Left cardiac atrium (tissue), 4 donors: ENCODE measurements around the gene NKX2-1. TPM values are rescaled to one million over a fixed set of nuclear protein-coding genes. Genes with fewer than 3 reads are reported as not detected.

Source experiments
- ATAC-seq, 2 donors: fragments of 200-7000 bp; cut with Tn5 transposase; one replicate each; pipeline ENCODE4 v1.9.1; 2020; ENCODE audit warnings: mild to moderate bottlenecking in 2 of 2, moderate library complexity in 2 of 2
- DNase-seq: peaks from one replicate; pipeline ENCODE4 v3.0.0-alpha.2; 2020
- intact Hi-C, 2 donors: fragments of 100-400 bp; cut with DNase I; formaldehyde crosslinking; loops; one replicate each; pipeline versions ENCODE4 v1.14.1 to v1.15.1; 2022 to 2023
- total RNA-seq, 2 donors: library from RNA; stranded (reverse); fragmentation: NEBNext Ultra II Directional; extraction: Animal tissue kit (Norgen Biotek cat#: 25700); gene quantifications; one replicate each; pipeline ENCODE4 v1.2.1, GENCODE V29; 2021
- donor health status: DM: no; HTN: yes; CAD: no.
- donor health status: DM: no; HTN: yes; CAD: no; lungs with severe emphysema.
- donor health status: DM: yes; HTN: yes; CAD: no.
- donor health status: Dilated cardiomyopathy.

NKX2-1 gene
- total RNA-seq, 2 donors from 2014 or later: not detected

DNA sequence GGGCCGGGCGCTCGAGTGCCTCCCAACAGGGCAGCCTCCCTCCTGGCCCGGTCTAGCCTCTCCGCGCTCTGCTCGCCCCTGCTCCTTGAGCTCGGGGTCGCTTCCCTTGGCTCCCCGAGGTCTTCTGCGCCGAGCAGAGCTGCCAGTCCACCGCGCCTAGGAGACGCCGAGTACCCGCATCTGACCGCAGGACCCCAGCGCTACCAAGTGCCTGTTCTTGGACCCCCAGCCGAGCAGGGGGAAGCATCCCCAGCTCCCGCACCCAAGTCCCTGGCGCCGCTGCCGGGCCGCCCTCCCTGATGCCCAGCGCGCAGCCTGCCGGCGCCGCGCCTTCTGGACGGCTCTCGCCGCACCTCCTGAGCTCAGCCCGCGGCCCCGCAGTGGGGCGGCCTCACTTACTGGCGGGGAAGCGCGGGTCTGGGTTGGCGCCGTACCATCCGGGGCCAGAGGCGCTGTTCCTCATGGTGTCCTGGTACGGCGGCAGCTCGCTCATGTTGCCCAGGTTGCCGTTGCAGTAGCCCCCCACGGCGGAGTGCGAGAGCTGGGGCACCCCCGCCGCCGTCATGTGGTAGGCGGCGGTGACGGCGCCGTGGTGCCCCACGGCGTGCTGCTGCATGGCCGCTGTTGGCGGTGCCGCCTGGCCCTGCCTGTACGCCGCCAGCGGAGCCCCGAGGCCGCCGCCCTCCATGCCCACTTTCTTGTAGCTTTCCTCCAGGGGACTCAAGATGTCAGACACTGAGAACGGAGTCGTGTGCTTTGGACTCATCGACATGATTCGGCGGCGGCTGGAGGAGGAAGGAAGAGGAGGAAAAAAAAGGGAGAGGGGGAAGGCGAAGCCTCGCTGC, 1.2 kb downstream of the NKX2-1 start:
- intact Hi-C loops: no loop called here
- peak in 1 of 2 donors; percentile 28 for ATAC-seq

DNA sequence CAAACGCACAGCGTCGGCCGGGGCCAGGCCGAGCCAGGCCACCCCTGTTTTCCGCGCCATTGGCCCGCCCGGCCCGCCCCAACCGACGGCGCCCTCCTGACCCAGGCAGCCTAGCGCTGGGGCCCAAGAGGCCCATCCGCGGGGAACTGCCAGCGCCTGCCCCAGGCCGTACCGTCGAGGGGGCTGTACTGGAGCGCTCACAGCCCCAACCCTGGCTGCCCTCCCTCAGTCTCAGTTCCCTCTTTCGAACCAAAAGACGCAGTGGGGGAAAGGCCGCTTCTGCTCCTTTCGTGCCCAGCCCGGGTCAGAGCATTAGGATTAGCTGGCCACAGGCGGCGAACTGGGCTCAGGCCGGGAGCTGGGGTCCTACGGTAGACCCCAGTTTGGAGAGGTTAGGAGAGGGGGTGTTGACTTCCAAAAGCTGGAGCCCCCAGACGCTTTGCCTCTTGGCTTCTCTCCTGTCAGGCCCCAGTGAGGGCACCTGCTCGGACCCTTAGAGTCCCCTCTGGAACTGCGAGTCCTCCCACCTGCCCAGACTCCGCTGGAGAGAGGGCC, 1.9 kb downstream of the NKX2-1 start:
- ATAC-seq (no peak), DNase-seq (no peak)
- intact Hi-C loops: no loop called here

More for the DNA sequence above, 1.2 kb downstream of the NKX2-1 start:
- DNase-seq: no peak

DNA sequence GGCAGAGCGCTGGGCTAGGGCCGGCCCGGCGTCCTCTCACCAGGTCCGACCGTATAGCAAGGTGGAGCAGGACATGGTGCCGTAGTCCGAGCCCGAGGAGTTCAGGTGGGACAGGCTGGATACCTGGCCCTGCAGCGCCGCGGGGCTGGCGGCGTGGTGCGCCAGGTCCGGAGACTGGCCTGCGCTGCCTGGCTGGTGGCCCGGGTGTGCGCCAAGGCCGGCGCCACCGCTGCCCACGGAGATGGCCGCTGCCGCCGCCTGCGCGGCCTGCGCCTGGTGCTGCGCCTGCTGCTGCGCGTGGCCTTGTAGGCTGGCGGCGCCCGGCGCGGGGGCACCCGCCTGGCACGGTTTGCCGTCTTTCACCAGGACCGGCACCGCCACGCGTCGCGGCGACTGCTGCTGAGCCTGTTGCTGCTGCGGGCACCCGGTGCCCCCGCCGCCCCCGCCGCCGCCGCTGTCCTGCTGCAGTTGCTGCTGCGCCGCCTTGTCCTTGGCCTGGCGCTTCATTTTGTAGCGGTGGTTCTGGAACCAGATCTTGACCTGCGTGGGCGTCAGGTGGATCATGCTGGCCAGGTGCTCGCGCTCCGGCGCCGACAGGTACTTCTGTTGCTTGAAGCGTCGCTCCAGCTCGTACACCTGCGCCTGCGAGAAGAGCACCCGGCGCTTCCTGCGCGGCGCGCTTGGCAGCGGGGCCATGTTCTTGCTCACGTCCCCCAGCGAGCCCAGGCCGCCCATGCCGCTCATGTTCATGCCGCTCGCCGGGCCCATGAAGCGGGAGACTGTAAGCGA, 2.6 kb downstream of the NKX2-1 start:
- intact Hi-C loops: no loop called here
- peak in 1 of 2 donors; percentile 17 for ATAC-seq

DNA sequence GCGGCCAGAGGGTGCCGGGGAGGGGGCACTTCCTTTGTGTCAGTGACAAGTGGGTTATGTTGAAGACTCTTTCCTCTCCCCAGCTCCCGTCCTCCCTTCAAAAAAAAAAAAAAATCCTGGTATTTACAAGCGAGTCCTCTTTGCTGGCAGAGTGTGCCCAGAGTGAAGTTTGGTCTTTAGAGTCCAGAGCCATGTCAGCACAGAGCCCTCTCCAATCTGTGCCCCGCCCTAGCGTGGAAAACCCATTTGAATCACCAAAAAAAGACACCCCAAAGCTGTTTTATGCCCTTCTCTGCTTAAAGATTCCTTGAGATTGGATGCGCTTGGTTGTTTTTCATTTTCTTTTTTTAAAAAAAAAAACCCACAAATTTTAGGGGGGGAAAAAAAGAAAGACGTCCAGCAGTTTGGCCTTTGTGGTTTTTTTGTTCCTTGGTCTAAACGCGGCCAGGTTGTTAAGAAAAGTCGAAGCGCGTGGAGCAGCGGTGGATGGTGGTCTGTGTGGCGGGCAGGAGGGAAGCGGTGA, 3.3 kb downstream of the NKX2-1 start:
- ATAC-seq (no peak), DNase-seq (no peak)
- intact Hi-C loops: no loop called here

More for the DNA sequence above, 2.6 kb downstream of the NKX2-1 start:
- no peak for DNase-seq

DNA sequence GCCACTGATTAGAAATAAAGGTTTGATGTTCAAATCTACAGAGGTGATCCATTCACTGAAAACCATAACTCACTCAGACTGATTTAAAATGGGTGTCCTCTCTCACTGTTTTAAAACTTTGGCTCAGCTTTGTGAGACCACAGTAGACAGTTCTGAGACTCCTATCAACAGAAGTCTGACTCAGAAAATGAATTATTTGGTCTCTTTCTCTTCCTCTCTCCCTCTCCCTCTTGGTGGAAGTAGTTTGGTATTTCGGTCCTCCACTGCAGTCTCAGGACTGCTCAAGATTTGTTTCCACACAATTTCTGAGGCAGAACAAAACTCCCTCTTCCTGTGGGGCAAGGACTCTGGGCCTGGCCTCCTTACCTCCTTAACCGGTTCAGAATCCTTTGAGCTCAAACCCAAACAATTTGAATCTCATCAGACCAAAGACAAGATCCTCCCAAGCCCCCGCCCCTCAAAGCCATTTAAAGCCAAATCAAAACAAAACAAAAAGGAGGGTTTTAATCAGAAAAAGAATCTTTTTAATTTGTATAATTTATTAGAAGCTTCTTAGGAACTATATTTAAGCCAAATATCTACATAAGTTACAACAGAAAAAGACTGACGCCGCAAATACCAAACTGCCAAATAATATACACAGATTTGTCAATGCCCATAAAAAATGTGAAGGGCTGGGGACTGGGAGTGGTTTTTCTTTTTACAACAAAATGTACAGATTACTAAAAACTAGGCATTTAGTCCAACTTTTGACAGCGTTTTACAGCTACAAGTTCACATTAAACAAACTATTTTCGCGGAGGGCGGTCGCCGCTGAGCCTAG, 3.9 kb downstream of the NKX2-1 start:
- no peak for ATAC-seq
- no peak for DNase-seq
- intact Hi-C loops: no loop called here

GRCh38 chr14:36515105-36515593, 4.9 kb downstream of the NKX2-1 start:
- DNase-seq (no peak), ATAC-seq (no peak)
- intact Hi-C loops: no loop called here

GRCh38 chr14:36514278-36515104, 5.5 kb downstream of the NKX2-1 start:
- ATAC-seq (no peak), DNase-seq (no peak)
- intact Hi-C loops: no loop called here

- no peak for ATAC-seq
- DNase-seq: no peak
- intact Hi-C loops: no loop called here
These were observed 6.4 kb downstream of the NKX2-1 start for GRCh38 chr14:36513451-36514277.

GRCh38 chr14:36513012-36513420, 7.0 kb downstream of the NKX2-1 start:
- no peak for ATAC-seq
- intact Hi-C loops: no loop called here

DNA sequence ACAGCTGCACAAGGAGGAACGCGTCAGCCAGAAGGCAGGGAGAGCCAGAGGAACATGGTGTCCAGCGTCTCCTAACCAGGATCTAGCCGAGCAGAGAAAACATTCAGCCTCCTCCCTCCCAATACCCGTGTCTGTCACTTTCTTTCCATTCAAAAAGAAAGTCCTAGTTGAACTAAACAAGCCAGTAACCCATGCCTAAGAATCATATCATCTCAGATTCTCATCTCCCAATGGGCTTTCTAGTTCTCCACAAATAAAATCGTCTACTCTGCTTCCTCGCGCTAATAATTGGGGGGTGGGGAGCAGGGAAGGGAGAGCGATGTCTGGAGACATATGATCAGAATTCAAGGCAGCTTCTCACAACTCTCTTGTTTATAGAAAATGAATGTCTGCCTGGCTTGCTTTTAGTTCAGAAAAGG, 7.4 kb downstream of the NKX2-1 start:
- intact Hi-C loops: no loop called here
- DNase-seq (no peak), ATAC-seq (no peak)

More at GRCh38 chr14:36513012-36513420, 7.0 kb downstream of the NKX2-1 start:
- no peak for DNase-seq

- DNase-seq: no peak
- intact Hi-C loops: no loop called here
- ATAC-seq: no peak
These were observed 7.9 kb downstream of the NKX2-1 start for GRCh38 chr14:36511981-36512584.

DNA sequence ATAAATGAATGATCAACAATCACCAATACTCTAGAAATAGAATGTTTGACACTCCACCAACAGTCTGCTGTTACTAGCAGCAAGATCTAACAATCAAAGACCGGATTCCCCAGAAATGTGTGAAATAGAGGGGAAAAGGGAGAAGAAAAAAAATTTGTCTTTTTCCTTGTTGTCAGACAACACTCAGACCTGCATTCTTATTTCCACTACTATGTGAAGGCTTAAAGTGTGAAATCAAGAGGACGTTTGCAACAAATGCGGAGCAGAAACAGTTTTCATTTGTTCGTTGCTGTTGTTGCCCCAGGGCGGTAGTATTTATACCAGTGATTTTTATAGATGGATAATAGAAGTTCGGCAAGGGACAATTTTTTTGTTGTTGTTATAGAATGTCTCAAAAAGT, 9.2 kb downstream of the NKX2-1 start:
- no peak for ATAC-seq
- intact Hi-C loops: no loop called here
- no peak for DNase-seq

- intact Hi-C loops: no loop called here
- DNase-seq (no peak), ATAC-seq (no peak)
These were observed 9.8 kb downstream of the NKX2-1 start for GRCh38 chr14:36510078-36510799.

DNA sequence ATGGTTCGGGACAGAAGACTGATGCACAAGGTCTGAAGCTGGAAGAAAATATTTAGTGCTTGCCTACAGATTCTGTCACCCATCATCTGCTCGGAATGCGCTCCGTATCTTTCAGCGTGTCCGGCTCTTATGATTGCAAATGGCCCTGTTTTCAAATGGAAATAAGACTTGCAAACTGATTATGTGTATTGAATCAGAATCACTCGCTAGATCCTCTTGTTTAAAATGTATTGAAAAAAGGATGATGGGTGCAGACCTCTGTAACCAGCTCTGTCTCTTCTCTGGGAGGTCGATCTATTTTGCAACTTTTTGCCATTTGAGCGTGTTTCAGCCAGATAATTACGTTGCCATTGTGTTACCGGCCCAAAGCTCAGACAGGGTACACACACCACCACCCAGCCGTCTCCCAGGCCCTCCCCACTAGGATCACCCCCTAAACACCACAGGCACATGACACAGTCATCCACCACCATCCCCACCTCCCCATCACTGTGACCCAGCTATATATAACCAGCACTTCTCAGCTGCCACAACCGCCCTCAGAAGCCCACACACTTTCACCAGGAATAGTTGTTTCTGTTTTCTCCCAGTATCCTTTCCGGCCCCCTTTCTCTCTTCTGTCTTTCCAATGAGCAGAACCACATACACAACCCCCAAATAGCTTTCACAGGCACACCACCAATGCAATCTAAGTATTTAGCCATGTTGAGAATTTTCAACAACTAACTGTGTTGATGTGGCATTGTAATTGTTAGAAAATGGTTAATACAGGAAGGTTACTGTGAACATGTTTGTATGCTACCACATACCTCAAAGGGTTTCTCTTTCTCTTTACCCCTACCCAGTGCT, 10.7 kb downstream of the NKX2-1 start:
- DNase-seq (no peak), ATAC-seq (no peak)
- intact Hi-C loops: no loop called here

DNA sequence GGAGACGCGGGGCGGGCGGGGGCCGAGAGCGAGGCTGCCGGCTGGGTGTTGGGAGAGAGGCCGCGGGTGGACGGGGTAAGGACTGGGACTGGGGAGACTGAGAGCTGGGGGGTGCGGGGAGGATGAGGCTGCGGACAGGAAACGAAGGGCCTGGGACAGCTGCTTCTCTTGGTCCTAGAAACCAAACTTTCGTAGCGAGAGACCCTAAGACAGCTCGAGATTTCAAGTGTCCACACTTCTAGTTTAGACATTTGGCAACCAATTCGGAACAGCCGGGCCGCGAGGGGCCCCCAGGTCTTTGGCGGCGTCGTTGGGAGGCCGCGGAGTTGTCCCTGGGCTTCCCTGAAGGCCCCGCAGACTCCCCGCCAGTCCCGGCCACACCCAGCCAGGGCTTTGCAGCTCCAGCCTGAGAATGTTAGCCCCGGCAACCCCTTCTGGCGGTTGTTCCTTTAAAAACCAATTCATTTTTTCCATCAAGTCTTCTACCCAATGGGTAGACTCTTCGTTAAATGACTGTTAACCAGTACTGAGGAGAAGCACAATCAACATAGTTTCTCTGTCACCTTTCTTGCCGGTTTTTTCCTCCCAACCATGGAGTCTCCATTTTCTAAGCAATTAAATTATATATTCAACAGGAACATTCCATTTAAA, 11.5 kb downstream of the NKX2-1 start:
- ATAC-seq (no peak), DNase-seq (no peak)
- intact Hi-C loops: no loop called here
